AG09309 (cell line): ENCODE data around the gene EDN3.

Experiments used
- DNase-seq: peaks from one replicate; pipeline ENCODE4 v3.0.0-alpha.2; 2010; ENCODE audit warnings: low read depth
- H3K4me3 ChIP-seq: 2 replicates; pipeline ENCODE4 v1.5.1; 2011; ENCODE audit warnings: mild to moderate bottlenecking, low read depth, low read length, moderate library complexity; ENCODE audit not compliant: control insufficient read depth
- TF ChIP-seq, protein P1 (sequence below): IDR thresholded peaks from 2 replicates; pipeline ENCODE4 v1.5.1; 2011; ENCODE audit warnings: mild to moderate bottlenecking, low read depth, low read length, inconsistent platforms; ENCODE audit not compliant: insufficient read depth, control insufficient read depth; ENCODE audit errors: missing control alignments

The EDN3 gene

DNA sequence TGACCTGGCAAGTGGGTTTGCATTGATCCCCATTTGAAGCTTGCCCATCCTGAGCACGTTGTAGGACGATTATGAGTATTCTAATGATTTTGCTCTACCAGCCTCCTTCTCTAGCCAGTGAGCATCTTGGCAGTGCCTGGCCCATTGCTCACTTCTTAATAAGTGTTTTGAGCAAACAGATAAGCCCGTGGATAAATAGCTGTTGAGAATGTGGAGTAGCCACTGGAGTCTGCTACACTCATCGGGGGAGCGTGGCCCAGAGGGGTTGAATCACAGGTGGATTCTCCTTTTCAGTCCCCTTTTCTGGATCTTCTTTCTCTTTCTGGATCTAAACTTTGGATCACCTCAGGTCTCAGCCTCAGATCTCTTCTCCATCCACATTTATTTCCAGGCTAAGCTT, 15.9 kb upstream of the EDN3 start:
- DNase-seq, result no peak
- no peak overlapping the region for H3K4me3 ChIP-seq
- TF ChIP-seq, protein P1, sequence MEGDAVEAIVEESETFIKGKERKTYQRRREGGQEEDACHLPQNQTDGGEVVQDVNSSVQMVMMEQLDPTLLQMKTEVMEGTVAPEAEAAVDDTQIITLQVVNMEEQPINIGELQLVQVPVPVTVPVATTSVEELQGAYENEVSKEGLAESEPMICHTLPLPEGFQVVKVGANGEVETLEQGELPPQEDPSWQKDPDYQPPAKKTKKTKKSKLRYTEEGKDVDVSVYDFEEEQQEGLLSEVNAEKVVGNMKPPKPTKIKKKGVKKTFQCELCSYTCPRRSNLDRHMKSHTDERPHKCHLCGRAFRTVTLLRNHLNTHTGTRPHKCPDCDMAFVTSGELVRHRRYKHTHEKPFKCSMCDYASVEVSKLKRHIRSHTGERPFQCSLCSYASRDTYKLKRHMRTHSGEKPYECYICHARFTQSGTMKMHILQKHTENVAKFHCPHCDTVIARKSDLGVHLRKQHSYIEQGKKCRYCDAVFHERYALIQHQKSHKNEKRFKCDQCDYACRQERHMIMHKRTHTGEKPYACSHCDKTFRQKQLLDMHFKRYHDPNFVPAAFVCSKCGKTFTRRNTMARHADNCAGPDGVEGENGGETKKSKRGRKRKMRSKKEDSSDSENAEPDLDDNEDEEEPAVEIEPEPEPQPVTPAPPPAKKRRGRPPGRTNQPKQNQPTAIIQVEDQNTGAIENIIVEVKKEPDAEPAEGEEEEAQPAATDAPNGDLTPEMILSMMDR, result no peak

DNA sequence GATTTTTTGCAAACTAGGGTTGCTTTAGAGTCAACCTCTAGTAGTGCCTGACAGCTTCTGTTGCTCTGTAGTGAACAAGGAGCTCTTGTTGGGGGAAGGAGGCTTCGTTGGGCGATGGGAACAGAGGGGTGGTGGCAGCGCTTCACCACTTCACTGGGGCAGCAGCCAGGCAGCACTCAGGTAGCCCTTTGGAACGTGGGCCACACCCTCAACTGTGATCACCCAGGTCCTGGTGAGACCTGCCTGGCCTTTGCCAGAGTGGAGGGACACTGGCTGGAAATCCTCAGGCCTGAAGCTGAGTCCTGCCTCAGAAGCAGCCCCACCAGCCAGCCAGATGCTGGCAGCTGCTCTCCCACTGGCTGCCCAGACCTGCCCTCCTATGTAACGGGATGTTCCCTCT, 10.4 kb upstream of the EDN3 start:
- TF ChIP-seq, protein P1, result no peak

DNA sequence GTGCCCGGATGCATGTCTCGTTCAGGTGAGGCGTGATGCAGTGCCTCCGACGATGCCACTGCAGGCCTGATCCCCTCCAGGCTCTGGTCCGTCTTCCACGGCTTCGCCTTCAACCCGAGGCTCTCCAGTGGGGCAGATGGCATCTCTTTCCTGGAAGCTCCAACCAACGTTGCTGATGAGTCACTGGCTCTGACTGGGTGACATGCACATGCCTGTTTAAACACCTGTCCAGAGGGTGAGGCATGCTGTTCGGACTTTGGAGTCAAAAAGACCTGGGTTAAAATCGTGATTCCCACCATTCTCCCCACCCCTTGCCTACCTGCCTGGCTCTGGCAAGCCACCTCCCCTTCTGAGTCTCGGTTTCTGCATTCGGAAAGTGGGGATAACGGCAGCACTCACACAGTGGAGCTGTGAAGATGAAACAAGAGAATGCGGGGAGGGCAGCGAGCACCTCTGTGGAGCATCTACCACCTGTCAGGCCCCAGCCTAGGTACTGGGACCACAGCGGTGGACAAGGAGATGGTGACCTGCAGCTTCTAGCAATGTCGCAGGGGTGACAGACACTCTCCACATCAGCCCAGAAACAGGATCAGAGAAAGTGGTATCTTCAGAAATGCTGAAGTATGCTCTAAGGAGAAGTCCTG, 8.5 kb upstream of the EDN3 start:
- DNase-seq, result no peak
- H3K4me3 ChIP-seq, result no peak overlapping the region
- TF ChIP-seq, protein P1, result no peak

More for the DNA sequence above, 10.4 kb upstream of the EDN3 start:
- no peak for DNase-seq
- H3K4me3 ChIP-seq, result no peak overlapping the region

DNA sequence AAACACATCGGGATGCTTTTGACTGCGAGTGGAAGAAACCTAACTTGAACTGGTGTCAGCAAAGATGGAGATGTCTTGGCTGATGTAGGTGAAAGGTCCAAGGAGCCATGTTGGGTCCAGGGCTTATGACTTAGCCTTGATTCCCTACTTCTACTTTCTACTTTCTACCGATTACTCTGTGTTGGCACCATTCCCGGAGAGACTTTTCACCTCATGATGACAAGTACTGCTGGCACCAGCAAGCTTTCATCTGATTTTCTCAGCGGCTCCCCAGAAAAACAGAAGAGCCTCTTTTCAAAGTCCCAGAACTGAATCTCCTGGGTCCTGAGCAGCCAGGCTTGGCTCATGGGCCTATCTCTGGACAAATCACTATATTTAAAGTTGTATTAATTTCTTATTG, 4.9 kb upstream of the EDN3 start:
- DNase-seq, result no peak
- no peak overlapping the region for H3K4me3 ChIP-seq
- TF ChIP-seq, protein P1, result no peak

DNA sequence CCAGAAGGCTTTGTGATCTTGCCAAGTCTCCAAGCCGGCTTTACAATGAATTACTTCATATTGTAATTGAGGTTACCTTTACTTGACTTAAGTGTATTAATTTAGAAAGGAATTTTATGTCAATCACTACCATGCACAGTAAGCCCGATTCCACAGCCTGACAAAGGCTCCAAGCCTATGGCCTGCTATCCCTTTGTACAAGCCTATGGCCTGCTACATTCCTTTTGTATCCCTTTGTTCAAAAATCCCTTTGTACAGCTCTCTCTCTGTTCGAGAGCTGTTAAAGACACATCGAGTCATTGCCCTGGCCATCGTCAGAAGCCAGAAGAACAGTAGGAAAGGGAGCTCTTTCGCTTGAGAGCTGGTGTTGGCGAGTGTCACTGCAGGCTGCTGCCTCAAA, 2.7 kb upstream of the EDN3 start:
- DNase-seq, result no peak
- no peak overlapping the region for H3K4me3 ChIP-seq
- TF ChIP-seq, protein P1, result no peak

DNA sequence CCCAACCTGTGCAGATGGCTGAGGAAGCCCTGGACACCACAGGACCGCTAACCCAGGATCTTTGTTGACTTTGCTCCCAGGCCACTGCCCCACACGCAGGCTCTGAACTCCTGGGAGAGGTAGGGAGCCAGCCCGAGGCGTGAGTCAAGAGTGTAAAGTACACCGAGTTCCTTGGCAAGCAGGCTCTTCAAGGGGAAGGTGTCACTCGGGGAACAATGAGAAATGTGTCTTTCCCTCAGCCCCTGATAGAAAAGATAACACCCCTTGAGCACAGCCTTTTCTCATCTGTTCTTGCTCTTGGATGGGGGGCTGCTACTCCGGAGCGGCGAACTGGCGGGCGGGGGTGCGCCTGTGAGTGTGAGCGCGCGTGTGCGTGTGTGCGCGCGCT, 472 bp upstream of the EDN3 start:
- no peak for DNase-seq
- no peak overlapping the region for H3K4me3 ChIP-seq
- TF ChIP-seq, protein P1, result no peak
